ENCODE measurements around the gene NDUFA8. TPM values are rescaled to one million over a fixed set of nuclear protein-coding genes. Genes with fewer than 3 reads are reported as not detected.
A peak's percentile ranks its signal among the peaks of the same experiment; 100 is the strongest.

Gene NDUFA8
- total RNA-seq, 1 experiment from 2014 or later = 42.7 TPM

DNA sequence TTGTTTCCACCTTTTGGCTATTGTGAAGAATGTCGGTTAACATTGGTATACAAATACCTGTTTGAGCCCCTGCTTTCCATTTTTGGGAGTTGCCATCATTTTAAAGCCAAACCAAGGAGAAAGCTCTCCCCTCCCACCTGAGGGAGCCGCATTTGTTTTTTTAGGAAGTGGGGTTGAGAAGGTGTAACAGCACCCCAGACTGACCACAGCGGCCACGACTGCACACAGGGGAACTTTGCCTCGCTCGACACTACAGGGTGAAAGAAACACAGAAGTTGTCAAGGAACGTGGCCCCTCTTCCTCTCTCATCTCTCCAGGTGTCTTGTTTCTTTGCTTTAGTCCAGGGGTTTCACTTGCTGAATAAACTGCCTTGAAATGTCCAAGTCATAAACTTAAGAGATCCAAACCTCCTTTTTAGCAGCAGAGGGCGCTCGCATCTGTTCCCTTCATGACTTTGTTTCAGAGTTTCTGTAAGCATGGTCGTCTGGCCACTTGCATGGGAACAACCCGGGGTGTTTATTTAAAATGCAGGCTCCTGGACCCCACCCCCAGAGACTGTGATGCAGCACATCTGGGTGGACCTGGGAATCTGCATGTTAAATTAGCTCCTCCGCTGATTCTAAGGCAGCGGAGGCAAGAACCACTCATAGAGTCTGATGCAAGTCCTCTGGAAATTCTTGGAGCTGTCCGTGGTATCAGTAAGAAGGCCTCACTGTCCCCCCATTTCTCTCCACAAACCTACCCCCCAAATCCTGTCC is 64.4 kb downstream of the NDUFA8 start:
- Histone ChIP-seq H3K27me3 (ENCODE audit: low read length) (no peaks in the 10 kb centered on the region), H3K4me2 (ENCODE audit: low read depth, low read length, poor library complexity, severe bottlenecking) (no peak overlapping the region), H2AFZ (ENCODE audit: low read length) (no peak overlapping the region), H3K27ac (ENCODE audit: low read length) (no peak overlapping the region), H3K9ac (ENCODE audit: low read length) (no peak overlapping the region), H4K20me1 (ENCODE audit: insufficient read depth, low read depth, low read length) (peaks cover 6% of the 10 kb centered on the region; the same call in 1 of the 2 replicates), H3K79me2 (ENCODE audit: low read length) (no peaks in the 10 kb centered on the region), H3K36me3 (ENCODE audit: insufficient read depth, low read length) (no peaks in the 10 kb centered on the region), H3K9me3 (ENCODE audit: low read length) (no peaks in the 10 kb centered on the region), H3K4me3 (ENCODE audit: low read length) (no peak overlapping the region), H3K9me2 (replicated peaks; ENCODE audit: insufficient read depth, low read length) (no peaks in the 10 kb centered on the region), H3K4me1 (ENCODE audit: low read length) (peaks cover 14% of the 10 kb centered on the region)
- peak; percentile 85 for DNase-seq

Small RNA genes within 50 kb of the gene (small RNA-seq; reads per million reads assigned to genes)
- not detected for gene MIR4478

Other genes with a start within 250 kb of the NDUFA8 start
- gene TTLL11, start 66.5 kb downstream of the NDUFA8 start, total RNA-seq (2014; rRNA removed; shearing (Covaris generic); ENCODE audit: low replicate concordance) = 2.5 and 3.4 TPM in 2 replicates
- gene MORN5, start 129 bp upstream of the NDUFA8 start, total RNA-seq (2014; rRNA removed; shearing (Covaris generic); ENCODE audit: low replicate concordance) = not detected in 2 replicates
- not detected in 2 replicates for gene LHX6, start 69.2 kb upstream of the NDUFA8 start, total RNA-seq (2014; rRNA removed; shearing (Covaris generic); ENCODE audit: low replicate concordance)
- gene RBM18, start 105.1 kb upstream of the NDUFA8 start, total RNA-seq (2014; rRNA removed; shearing (Covaris generic); ENCODE audit: low replicate concordance) = 8.5 and 14.5 TPM in 2 replicates
- gene MRRF, start 105.1 kb upstream of the NDUFA8 start, total RNA-seq (2014; rRNA removed; shearing (Covaris generic); ENCODE audit: low replicate concordance) = 36.3 and 67.3 TPM in 2 replicates
- 0.07 TPM in 1 of 2 replicates, not detected in the other for gene PTGS1, start 211.2 kb upstream of the NDUFA8 start, total RNA-seq (2014; rRNA removed; shearing (Covaris generic); ENCODE audit: low replicate concordance)